ENCODE results near the gene PRORP. TPM values are rescaled to one million over a fixed set of nuclear protein-coding genes. Genes with fewer than 3 reads are reported as not detected.

The PRORP gene
- total RNA-seq, 3 donors from 2014 or later (not counting 1 experiment from before 2014, with no cell fraction given): 18.3 to 35.8 (median 20.5) TPM

DNA sequence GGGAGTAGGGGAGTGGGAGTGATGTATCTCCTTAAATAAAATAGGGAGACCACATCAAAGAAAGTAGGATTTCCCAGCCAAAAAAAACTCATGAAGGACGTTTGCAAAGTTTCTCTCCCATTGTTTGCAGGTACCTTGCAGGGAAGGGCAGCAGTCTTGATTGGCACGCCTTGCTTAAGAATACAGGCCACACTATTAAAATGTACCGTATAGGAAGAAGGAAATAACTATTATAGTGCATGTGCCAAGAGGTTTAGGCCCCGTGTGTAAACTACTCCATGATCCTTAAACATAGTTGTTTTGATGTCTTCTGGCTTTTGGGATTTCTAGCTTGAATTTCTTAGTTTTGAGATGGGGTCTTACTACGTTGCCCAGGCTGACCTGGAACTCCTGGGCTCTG lies 42.5 kb downstream of the PRORP start:
- intact Hi-C loops (cut with micrococcal nuclease): no loop called here
- no peaks in the 10 kb centered on the region for H3K9me3 ChIP-seq (ENCODE audit: control insufficient read depth, insufficient read depth, low read length)
- H3K4me3 ChIP-seq (ENCODE audit: low read length): no peak overlapping the region
- peaks cover 13 to 26% of the 10 kb centered on the region in 2 donors for H3K4me1 Mint-ChIP-seq
- H3K27me3 Mint-ChIP-seq (ENCODE audit: low read depth in 2 of 2): no peaks in the 10 kb centered on the region
- no peak overlapping the region for H3K27ac Mint-ChIP-seq
- H3K36me3 ChIP-seq (ENCODE audit: control insufficient read depth, insufficient read depth, low read length): peaks cover 2% of the 10 kb centered on the region
- WGBS (ENCODE audit: insufficient coverage): 94% methylated on average over 4 of the region's 5 CpGs
- no peak for DNase-seq
- no peak overlapping the region for H3K27ac ChIP-seq (ENCODE audit: low read length)
- H3K36me3 Mint-ChIP-seq: peaks cover 6% of the 10 kb centered on the region
- H3K27me3 ChIP-seq (ENCODE audit: control insufficient read depth, insufficient read depth, low read length): no peaks in the 10 kb centered on the region
- no peaks in the 10 kb centered on the region for H3K4me1 ChIP-seq (ENCODE audit: control insufficient read depth, insufficient read depth, low read length)
- H3K9me3 Mint-ChIP-seq: peaks cover 0 to 2% of the 10 kb centered on the region in 2 donors
- no peak for ATAC-seq
- no peak for TF ChIP-seq CTCF (IDR thresholded peaks at IDR 0.05)
- no peak overlapping the region for H3K4me3 Mint-ChIP-seq

DNA sequence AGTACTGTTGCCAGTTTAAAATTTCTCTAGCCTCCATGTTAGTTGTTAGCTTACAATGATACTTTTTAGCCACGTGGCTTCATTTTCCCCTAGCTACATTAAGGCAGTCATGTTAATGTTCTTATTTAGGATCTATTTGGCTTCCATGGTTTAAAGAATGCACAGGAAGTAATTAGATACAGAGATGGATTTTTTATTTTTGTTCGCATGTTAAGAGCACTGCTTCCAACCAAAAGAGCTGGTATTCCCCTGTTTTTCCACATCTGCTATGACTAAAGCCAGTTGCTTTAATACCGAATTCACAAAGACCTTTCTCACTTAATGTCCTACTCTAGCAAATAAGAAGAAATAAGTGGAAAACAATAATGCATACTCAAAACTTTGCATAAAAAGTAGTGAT lies 45.1 kb downstream of the PRORP start:
- H3K27me3 Mint-ChIP-seq (ENCODE audit: low read depth in 2 of 2): no peaks in the 10 kb centered on the region
- H3K27ac Mint-ChIP-seq: no peak overlapping the region
- intact Hi-C loops (cut with micrococcal nuclease): no loop called here
- no peaks in the 10 kb centered on the region for H3K9me3 ChIP-seq (ENCODE audit: control insufficient read depth, insufficient read depth, low read length)
- peaks cover 2% of the 10 kb centered on the region for H3K36me3 ChIP-seq (ENCODE audit: control insufficient read depth, insufficient read depth, low read length)
- no peak overlapping the region for H3K4me3 Mint-ChIP-seq
- H3K4me3 ChIP-seq (ENCODE audit: low read length): no peak overlapping the region
- 100% methylated on average over 2 of the region's 3 CpGs for WGBS (ENCODE audit: insufficient coverage)
- H3K36me3 Mint-ChIP-seq: peaks cover 6% of the 10 kb centered on the region
- H3K4me1 ChIP-seq (ENCODE audit: control insufficient read depth, insufficient read depth, low read length): no peaks in the 10 kb centered on the region
- H3K27me3 ChIP-seq (ENCODE audit: control insufficient read depth, insufficient read depth, low read length): no peaks in the 10 kb centered on the region
- ATAC-seq (no peak), DNase-seq (no peak)
- TF ChIP-seq CTCF (IDR thresholded peaks at IDR 0.05): no peak
- no peak overlapping the region for H3K27ac ChIP-seq (ENCODE audit: low read length)
- H3K4me1 Mint-ChIP-seq: peaks cover 0 to 5% of the 10 kb centered on the region in 2 donors
- peaks cover 0 to 2% of the 10 kb centered on the region in 2 donors for H3K9me3 Mint-ChIP-seq

Other genes with a start within 250 kb of the PRORP start
- 10 to 100 TPM; 54.6 to 89.5 (median 64.6) TPM for gene BAZ1A, start 247.2 kb upstream of the PRORP start, total RNA-seq
- gene SRP54, start 139.6 kb upstream of the PRORP start, total RNA-seq: 10 to 100 TPM; 41.2 to 63.2 (median 48.8) TPM
- gene FAM177A1, start 76.3 kb upstream of the PRORP start, total RNA-seq: 100 to 1,000 TPM in 1 of 3 donors, 10 to 100 TPM in 2; 73.8 to 131 (median 79.6) TPM
- 10 to 100 TPM; 41.5 to 49.7 (median 48.3) TPM for gene PPP2R3C, start 562 bp upstream of the PRORP start, total RNA-seq
- gene PSMA6, start 169.8 kb downstream of the PRORP start, total RNA-seq: 100 to 1,000 TPM; 130 to 141 (median 139) TPM